OCI-LY1 (cell line): ENCODE measurements around the gene PDE3A.

ENCODE experiments used
- EZH2 ChIP-seq: fragments of 200-600 bp; sonication (generic), shearing (Covaris generic); IDR thresholded peaks from 2 replicates; pipeline ENCODE4 v1.8.0; 2017; ENCODE audit warnings: borderline replicate concordance, mixed run types, mild to moderate bottlenecking, antibody characterized with exemption, low read length, moderate library complexity, mixed read lengths
- TF ChIP-seq, protein P1 (sequence below): fragments of 200-600 bp; sonication (generic), shearing (Covaris generic); IDR thresholded peaks from 2 replicates; pipeline ENCODE4 v1.5.1; 2017; ENCODE audit warnings: mild to moderate bottlenecking, antibody characterized with exemption, low read length, moderate library complexity, mixed read lengths

DNA sequence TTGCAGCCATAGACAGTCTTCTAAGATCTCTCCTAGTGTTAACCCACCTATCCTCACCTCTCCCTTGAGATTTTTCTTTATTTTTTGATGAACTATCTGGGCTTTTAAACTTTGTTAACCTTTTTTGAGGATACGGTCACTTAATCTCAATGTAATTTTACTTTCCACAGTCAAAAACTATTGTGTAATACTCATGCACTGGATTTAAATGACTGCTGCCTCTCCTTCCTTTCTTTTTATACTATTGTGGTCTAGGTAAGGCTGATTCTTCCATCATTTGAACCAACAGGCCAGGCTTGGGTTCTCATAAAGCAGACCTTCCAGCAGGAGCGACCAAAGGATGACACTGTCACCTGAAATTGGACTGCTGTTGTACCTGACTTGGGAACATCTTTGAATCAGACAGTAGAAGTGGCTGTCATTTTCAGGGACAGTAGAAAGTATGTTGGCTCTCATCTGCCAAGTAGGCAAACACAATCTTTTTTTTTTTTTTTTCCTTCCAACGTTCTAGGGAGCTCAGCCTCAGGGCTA, 689 bp upstream of the PDE3A start:
- TF ChIP-seq, protein P1, sequence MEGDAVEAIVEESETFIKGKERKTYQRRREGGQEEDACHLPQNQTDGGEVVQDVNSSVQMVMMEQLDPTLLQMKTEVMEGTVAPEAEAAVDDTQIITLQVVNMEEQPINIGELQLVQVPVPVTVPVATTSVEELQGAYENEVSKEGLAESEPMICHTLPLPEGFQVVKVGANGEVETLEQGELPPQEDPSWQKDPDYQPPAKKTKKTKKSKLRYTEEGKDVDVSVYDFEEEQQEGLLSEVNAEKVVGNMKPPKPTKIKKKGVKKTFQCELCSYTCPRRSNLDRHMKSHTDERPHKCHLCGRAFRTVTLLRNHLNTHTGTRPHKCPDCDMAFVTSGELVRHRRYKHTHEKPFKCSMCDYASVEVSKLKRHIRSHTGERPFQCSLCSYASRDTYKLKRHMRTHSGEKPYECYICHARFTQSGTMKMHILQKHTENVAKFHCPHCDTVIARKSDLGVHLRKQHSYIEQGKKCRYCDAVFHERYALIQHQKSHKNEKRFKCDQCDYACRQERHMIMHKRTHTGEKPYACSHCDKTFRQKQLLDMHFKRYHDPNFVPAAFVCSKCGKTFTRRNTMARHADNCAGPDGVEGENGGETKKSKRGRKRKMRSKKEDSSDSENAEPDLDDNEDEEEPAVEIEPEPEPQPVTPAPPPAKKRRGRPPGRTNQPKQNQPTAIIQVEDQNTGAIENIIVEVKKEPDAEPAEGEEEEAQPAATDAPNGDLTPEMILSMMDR, result no peak
- no peak for TF ChIP-seq EZH2
